OCI-LY1 (cell line): Measurements from ENCODE around the gene SDK2.

Experiments
- H2AFZ ChIP-seq: fragments of 200-600 bp; sonication (generic), shearing (Covaris generic); 2 replicates; pipeline ENCODE4 v1.6.0; 2014; ENCODE audit warnings: antibody characterized with exemption, mild to moderate bottlenecking, low read length
- H3F3A ChIP-seq: fragments of 200-600 bp; sonication (generic), shearing (Covaris generic); 2 replicates; pipeline ENCODE4 v1.6.0; 2014; ENCODE audit warnings: mild to moderate bottlenecking, antibody characterized with exemption, low read length, moderate library complexity; ENCODE audit not compliant: insufficient read depth
- H3K27ac ChIP-seq: fragments of 200-600 bp; sonication (generic); 2 replicates; pipeline ENCODE4 v1.5.1; 2014; ENCODE audit warnings: low read length, mixed run types, mild to moderate bottlenecking, low read depth; ENCODE audit not compliant: poor library complexity, severe bottlenecking
- H3K27me3 ChIP-seq: fragments of 200-600 bp; sonication (generic); 2 replicates; pipeline ENCODE4 v1.6.0; 2014; ENCODE audit warnings: antibody characterized with exemption, mild to moderate bottlenecking, low read length, moderate library complexity; ENCODE audit not compliant: insufficient read depth
- H3K36me3 ChIP-seq: fragments of 200-600 bp; sonication (generic); 2 replicates; pipeline ENCODE4 v1.6.1; 2014; ENCODE audit warnings: mild to moderate bottlenecking, antibody characterized with exemption, low read length, moderate library complexity, mixed read lengths; ENCODE audit not compliant: insufficient read depth
- H3K4me1 ChIP-seq: fragments of 200-600 bp; sonication (generic); 2 replicates; pipeline ENCODE4 v1.5.1; 2014; ENCODE audit warnings: mild to moderate bottlenecking, low read length, moderate library complexity; ENCODE audit not compliant: insufficient read depth, severe bottlenecking
- H3K4me2 ChIP-seq: fragments of 200-600 bp; sonication (generic), shearing (Covaris generic); 2 replicates; pipeline ENCODE4 v1.6.1; 2014; ENCODE audit warnings: low read length
- H3K4me3 ChIP-seq: fragments of 200-600 bp; sonication (generic); 2 replicates; pipeline ENCODE4 v1.5.1; 2014; ENCODE audit warnings: low read length, low read depth, mild to moderate bottlenecking, mixed read lengths; ENCODE audit not compliant: poor library complexity, severe bottlenecking
- H3K79me2 ChIP-seq: fragments of 200-600 bp; shearing (Covaris generic); 2 replicates; pipeline ENCODE4 v1.6.1; 2016; ENCODE audit warnings: mixed run types, low read length, mixed read lengths; ENCODE audit not compliant: insufficient read depth
- H3K9ac ChIP-seq: fragments of 200-600 bp; sonication (generic), shearing (Covaris generic); 2 replicates; pipeline ENCODE4 v1.6.1; 2014; ENCODE audit warnings: mild to moderate bottlenecking, low read length, mixed read lengths
- H3K9me2 ChIP-seq: fragments of 200-600 bp; sonication (generic), shearing (Covaris generic); 2 replicates; pipeline ENCODE4 v1.6.1; 2014; ENCODE audit warnings: low read depth, mild to moderate bottlenecking, low read length, mixed read lengths
- H3K9me3 ChIP-seq: fragments of 200-600 bp; shearing (Covaris generic); 2 replicates; pipeline ENCODE4 v1.6.1; 2014; ENCODE audit warnings: low read length, mixed read lengths
- H4K20me1 ChIP-seq: fragments of 200-600 bp; sonication (generic), shearing (Covaris generic); 2 replicates; pipeline ENCODE4 v1.6.0; 2016; ENCODE audit warnings: mild to moderate bottlenecking, low read length; ENCODE audit not compliant: insufficient read depth
- EZH2 ChIP-seq: fragments of 200-600 bp; sonication (generic), shearing (Covaris generic); IDR thresholded peaks from 2 replicates; pipeline ENCODE4 v1.8.0; 2017; ENCODE audit warnings: borderline replicate concordance, mixed run types, mild to moderate bottlenecking, antibody characterized with exemption, low read length, moderate library complexity, mixed read lengths
- TF ChIP-seq, protein P1 (sequence below): fragments of 200-600 bp; sonication (generic), shearing (Covaris generic); IDR thresholded peaks from 2 replicates; pipeline ENCODE4 v1.5.1; 2017; ENCODE audit warnings: mild to moderate bottlenecking, antibody characterized with exemption, low read length, moderate library complexity, mixed read lengths

Gene SDK2

DNA sequence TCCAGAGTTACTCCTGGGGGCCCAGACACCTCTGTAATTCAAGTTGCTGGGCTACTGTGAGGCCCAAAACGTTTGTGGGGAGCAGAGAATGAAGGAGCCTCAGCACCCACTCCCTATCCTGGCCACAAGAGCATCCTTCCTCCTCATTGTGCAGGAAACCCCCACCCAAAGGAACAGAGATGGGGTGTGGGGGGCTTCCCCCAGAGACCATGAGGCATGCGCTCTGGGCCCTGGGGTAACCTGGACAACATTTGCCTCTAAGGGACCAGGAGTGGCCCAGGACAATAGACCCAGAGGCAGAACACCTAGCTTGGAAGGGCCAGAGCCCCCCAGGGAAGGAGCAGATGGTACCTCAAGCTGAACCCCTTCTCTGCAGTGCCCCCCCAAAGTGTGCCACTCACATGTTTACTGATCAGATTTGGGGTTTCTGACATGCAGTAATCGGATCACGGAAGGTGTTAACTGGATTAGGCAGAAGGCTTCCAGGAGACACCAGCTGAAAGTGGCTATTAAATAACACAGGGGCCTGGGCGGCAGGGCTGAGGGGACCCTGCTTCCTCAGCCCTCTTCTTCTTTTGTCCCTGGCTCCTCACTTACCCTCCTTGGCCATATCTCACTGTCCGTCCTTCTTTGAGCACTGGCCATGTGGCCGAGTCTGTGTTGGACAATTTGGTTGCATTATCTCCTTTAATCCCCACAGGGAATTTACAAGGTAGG is 50.8 kb downstream of the SDK2 start:
- H3K4me1 ChIP-seq = peaks cover 54% of the 10 kb centered on the region
- no peaks in the 10 kb centered on the region for H3K27me3 ChIP-seq
- H4K20me1 ChIP-seq = no peaks in the 10 kb centered on the region
- H3K9ac ChIP-seq = no peak overlapping the region; the same call in 1 of the 2 replicates
- no peaks in the 10 kb centered on the region for H3K9me3 ChIP-seq
- H3K4me2 ChIP-seq = no peak overlapping the region
- H3K27ac ChIP-seq = peak overlapping the region; percentile 97
- no peaks in the 10 kb centered on the region for H3F3A ChIP-seq
- H3K36me3 ChIP-seq = no peaks in the 10 kb centered on the region
- TF ChIP-seq EZH2 = no peak
- TF ChIP-seq, protein P1, sequence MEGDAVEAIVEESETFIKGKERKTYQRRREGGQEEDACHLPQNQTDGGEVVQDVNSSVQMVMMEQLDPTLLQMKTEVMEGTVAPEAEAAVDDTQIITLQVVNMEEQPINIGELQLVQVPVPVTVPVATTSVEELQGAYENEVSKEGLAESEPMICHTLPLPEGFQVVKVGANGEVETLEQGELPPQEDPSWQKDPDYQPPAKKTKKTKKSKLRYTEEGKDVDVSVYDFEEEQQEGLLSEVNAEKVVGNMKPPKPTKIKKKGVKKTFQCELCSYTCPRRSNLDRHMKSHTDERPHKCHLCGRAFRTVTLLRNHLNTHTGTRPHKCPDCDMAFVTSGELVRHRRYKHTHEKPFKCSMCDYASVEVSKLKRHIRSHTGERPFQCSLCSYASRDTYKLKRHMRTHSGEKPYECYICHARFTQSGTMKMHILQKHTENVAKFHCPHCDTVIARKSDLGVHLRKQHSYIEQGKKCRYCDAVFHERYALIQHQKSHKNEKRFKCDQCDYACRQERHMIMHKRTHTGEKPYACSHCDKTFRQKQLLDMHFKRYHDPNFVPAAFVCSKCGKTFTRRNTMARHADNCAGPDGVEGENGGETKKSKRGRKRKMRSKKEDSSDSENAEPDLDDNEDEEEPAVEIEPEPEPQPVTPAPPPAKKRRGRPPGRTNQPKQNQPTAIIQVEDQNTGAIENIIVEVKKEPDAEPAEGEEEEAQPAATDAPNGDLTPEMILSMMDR = no peak
- no peak overlapping the region for H3K4me3 ChIP-seq
- no peaks in the 10 kb centered on the region for H3K9me2 ChIP-seq
- no peak overlapping the region for H2AFZ ChIP-seq
- H3K79me2 ChIP-seq = no peaks in the 10 kb centered on the region

DNA sequence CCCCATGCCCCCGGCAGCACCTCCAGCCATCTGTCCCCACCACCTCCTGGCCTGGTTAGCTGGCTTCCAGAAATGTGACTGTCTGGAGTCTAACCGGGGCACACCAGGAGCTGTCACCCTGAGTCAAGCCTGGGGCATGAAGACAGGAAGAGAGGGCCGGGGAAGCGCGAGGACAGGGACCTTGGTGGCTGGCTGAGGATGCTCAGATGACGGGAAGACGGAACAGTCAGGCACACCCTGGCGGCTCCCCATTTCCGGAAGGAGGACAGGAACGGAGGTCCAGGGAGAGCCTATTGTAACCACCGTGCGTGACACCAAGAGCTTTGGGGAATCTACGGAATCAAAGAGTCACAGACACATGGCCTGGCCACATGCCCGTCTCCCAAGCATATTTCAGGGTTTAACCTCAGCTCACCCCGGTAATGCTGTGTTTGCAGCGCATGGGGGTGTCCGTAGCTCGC is 51.7 kb downstream of the SDK2 start:
- TF ChIP-seq EZH2 = no peak
- TF ChIP-seq, protein P1 = no peak
- Histone ChIP-seq H2AFZ (no peak overlapping the region), H3K79me2 (no peaks in the 10 kb centered on the region), H3K9me2 (no peaks in the 10 kb centered on the region), H3K27ac (peak overlapping the region; percentile 97), H4K20me1 (no peaks in the 10 kb centered on the region), H3K27me3 (no peaks in the 10 kb centered on the region), H3K9ac (peak overlapping the region; percentile 51; the same call in 1 of the 2 replicates), H3F3A (no peaks in the 10 kb centered on the region), H3K4me1 (peaks cover 62% of the 10 kb centered on the region), H3K9me3 (no peaks in the 10 kb centered on the region), H3K4me2 (peak overlapping the region; percentile 68; the same call in 1 of the 2 replicates), H3K36me3 (no peaks in the 10 kb centered on the region), H3K4me3 (no peak overlapping the region)

DNA sequence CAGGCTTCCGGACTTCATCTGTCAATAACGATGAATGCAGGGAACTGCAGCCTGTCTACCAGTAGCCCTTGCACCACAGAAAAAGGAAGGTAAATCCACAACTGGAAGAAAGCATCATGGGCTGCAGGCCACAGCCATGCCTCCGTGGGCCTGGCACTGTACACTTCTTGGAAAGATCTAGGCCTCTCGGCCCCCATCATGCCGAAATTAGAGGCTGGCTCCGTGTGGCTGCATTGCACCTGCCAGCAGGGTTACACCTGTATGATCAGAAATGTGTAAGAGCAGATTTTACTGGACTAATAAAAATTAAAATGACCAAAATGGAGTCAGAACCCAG is 52.2 kb downstream of the SDK2 start:
- no peaks in the 10 kb centered on the region for H3K27me3 ChIP-seq
- H3K36me3 ChIP-seq = no peaks in the 10 kb centered on the region
- H3K9me2 ChIP-seq = no peaks in the 10 kb centered on the region
- no peak overlapping the region for H2AFZ ChIP-seq
- no peaks in the 10 kb centered on the region for H3K9me3 ChIP-seq
- no peaks in the 10 kb centered on the region for H3K79me2 ChIP-seq
- peaks cover 67% of the 10 kb centered on the region for H3K4me1 ChIP-seq
- no peaks in the 10 kb centered on the region for H4K20me1 ChIP-seq
- H3K4me2 ChIP-seq = peak overlapping the region; percentile 68
- H3K9ac ChIP-seq = peak overlapping the region; percentile 51; the same call in 1 of the 2 replicates
- peak overlapping the region; percentile 44 for H3K4me3 ChIP-seq
- H3F3A ChIP-seq = no peaks in the 10 kb centered on the region
- H3K27ac ChIP-seq = peak overlapping the region; percentile 97
- TF ChIP-seq EZH2 = no peak
- TF ChIP-seq, protein P1 = no peak
